T-helper 17 cell (primary cell): Measurements from ENCODE around the gene UXT. TPM values are rescaled to one million over a fixed set of nuclear protein-coding genes. Genes with fewer than 3 reads are reported as not detected.
"Not testable (repeated sequence)": the region's sequence is repeated elsewhere in the genome, so short reads cannot be mapped to it uniquely, and the experiment has no call there.

Experiments used
- ATAC-seq: fragments of 150-1000 bp; cut with Tn5 transposase; 2 replicates; pipeline ENCODE4 v1.10.0; 2021; ENCODE audit warnings: mild to moderate bottlenecking, moderate library complexity
- DNase-seq, 3 donors: peaks; one replicate each; pipeline versions ENCODE4 v3.0.0 to v3.0.0-alpha.2; 2020 to 2021
- H3K9me3 ChIP-seq: one replicate; pipeline ENCODE4 v1.7.0; 2013; ENCODE audit warnings: low read length, mild to moderate bottlenecking; ENCODE audit not compliant: control insufficient read depth, poor library complexity, severe bottlenecking
- H3K27ac Mint-ChIP-seq: one replicate; pipeline ENCODE4 v1.8.0; 2022; ENCODE audit warnings: mild to moderate bottlenecking, moderate library complexity, mixed read lengths
- H3K27me3 Mint-ChIP-seq: one replicate; pipeline ENCODE4 v1.8.0; 2022; ENCODE audit warnings: mixed read lengths
- H3K36me3 Mint-ChIP-seq: one replicate; pipeline ENCODE4 v1.8.0; 2022; ENCODE audit warnings: low read depth, mixed read lengths
- H3K4me1 Mint-ChIP-seq: one replicate; pipeline ENCODE4 v1.8.0; 2022; ENCODE audit warnings: mild to moderate bottlenecking, mixed read lengths
- H3K4me3 Mint-ChIP-seq: one replicate; pipeline ENCODE4 v1.8.0; 2022; ENCODE audit warnings: mild to moderate bottlenecking, moderate library complexity, mixed read lengths
- total RNA-seq, 4 donors: library from RNA in 2 of 4; stranded (reverse) in 2 of 4; gene quantifications; one replicate each; pipeline ENCODE4 v1.2.3 and lab custom pipeline; 2022 to 2026

Gene UXT
- total RNA-seq, 2 donors from 2014 or later = 164 to 185 TPM

- Mint-ChIP-seq H3K27ac (peak overlapping the region; percentile 11), H3K4me3 (peak overlapping the region; percentile 31), H3K36me3 (no peaks in the 10 kb centered on the region), H3K4me1 (peaks cover 6% of the 10 kb centered on the region), H3K27me3 (no peaks in the 10 kb centered on the region)
- DNase-seq (no peak), ATAC-seq (no peak)
- no peaks in the 10 kb centered on the region for H3K9me3 ChIP-seq
Observed at GRCh38 chrX:47620303-47620685, 38.7 kb downstream of the UXT start.

GRCh38 chrX:47619486-47620302 lies 39.3 kb downstream of the UXT start, which contains the start of gene SYN1:
Gene SYN1 (minus strand): TSS chrX:47619857. CDS start chrX:47619728, 129 bp downstream.
- peak within 1 kb of the TSS; percentile 64 for H3K4me3 Mint-ChIP-seq
- no peaks in the 10 kb centered on the region for H3K36me3 Mint-ChIP-seq
- peak within 1 kb of the TSS; percentile 11 for H3K27ac Mint-ChIP-seq
- peaks cover 6% of the 10 kb centered on the region for H3K4me1 Mint-ChIP-seq
- ATAC-seq = peak; percentile 90
- no peaks in the 10 kb centered on the region for H3K27me3 Mint-ChIP-seq
- H3K9me3 ChIP-seq = no peaks in the 10 kb centered on the region
- DNase-seq = peak; percentile 69 to 74 (median 72)

GRCh38 chrX:47618923-47619485 lies 40.0 kb downstream of the UXT start:
- no peaks in the 10 kb centered on the region for H3K27me3 Mint-ChIP-seq
- H3K4me1 Mint-ChIP-seq = peaks cover 4% of the 10 kb centered on the region
- no peak overlapping the region for H3K27ac Mint-ChIP-seq
- H3K36me3 Mint-ChIP-seq = no peaks in the 10 kb centered on the region
- H3K9me3 ChIP-seq = no peaks in the 10 kb centered on the region
- ATAC-seq (no peak), DNase-seq (no peak)
- peak overlapping the region; percentile 64 for H3K4me3 Mint-ChIP-seq

GRCh38 chrX:47614618-47615017 lies 44.4 kb downstream of the UXT start:
- DNase-seq (no peak), ATAC-seq (no peak)
- Mint-ChIP-seq H3K36me3 (no peaks in the 10 kb centered on the region), H3K4me3 (no peak overlapping the region), H3K4me1 (peaks cover 2% of the 10 kb centered on the region), H3K27ac (no peak overlapping the region), H3K27me3 (no peaks in the 10 kb centered on the region)
- no peaks in the 10 kb centered on the region for H3K9me3 ChIP-seq

GRCh38 chrX:47613082-47613481 lies 45.9 kb downstream of the UXT start:
- DNase-seq = no peak
- no peak overlapping the region for H3K27ac Mint-ChIP-seq
- H3K4me1 Mint-ChIP-seq = peaks cover 2% of the 10 kb centered on the region
- no peaks in the 10 kb centered on the region for H3K36me3 Mint-ChIP-seq
- no peak for ATAC-seq
- no peaks in the 10 kb centered on the region for H3K27me3 Mint-ChIP-seq
- H3K4me3 Mint-ChIP-seq = no peak overlapping the region
- no peaks in the 10 kb centered on the region for H3K9me3 ChIP-seq

- Mint-ChIP-seq H3K27me3 (no peaks in the 10 kb centered on the region), H3K27ac (peak overlapping the region; percentile 49), H3K4me3 (no peak overlapping the region), H3K36me3 (no peaks in the 10 kb centered on the region), H3K4me1 (peaks cover 2% of the 10 kb centered on the region)
- H3K9me3 ChIP-seq = no peaks in the 10 kb centered on the region
- no peak for DNase-seq
- no peak for ATAC-seq
Observed at GRCh38 chrX:47612418-47612817, 46.6 kb downstream of the UXT start.

- no peak for DNase-seq
- Mint-ChIP-seq H3K36me3 (no peaks in the 10 kb centered on the region), H3K27ac (peak overlapping the region; percentile 49), H3K27me3 (no peaks in the 10 kb centered on the region), H3K4me1 (peaks cover 2% of the 10 kb centered on the region), H3K4me3 (no peak overlapping the region)
- no peak for ATAC-seq
- H3K9me3 ChIP-seq = no peaks in the 10 kb centered on the region
Observed at GRCh38 chrX:47611926-47612325, 47.1 kb downstream of the UXT start.

GRCh38 chrX:47611489-47611888 lies 47.5 kb downstream of the UXT start:
- no peaks in the 10 kb centered on the region for H3K9me3 ChIP-seq
- Mint-ChIP-seq H3K4me3 (no peak overlapping the region), H3K27ac (no peak overlapping the region), H3K27me3 (no peaks in the 10 kb centered on the region), H3K36me3 (no peaks in the 10 kb centered on the region), H3K4me1 (no peaks in the 10 kb centered on the region)
- ATAC-seq (no peak), DNase-seq (no peak)

GRCh38 chrX:47610511-47610910 lies 48.5 kb downstream of the UXT start:
- H3K9me3 ChIP-seq = no peaks in the 10 kb centered on the region
- no peak for ATAC-seq
- no peak for DNase-seq
- Mint-ChIP-seq H3K27ac (no peak overlapping the region), H3K4me1 (no peaks in the 10 kb centered on the region), H3K27me3 (no peaks in the 10 kb centered on the region), H3K4me3 (no peak overlapping the region), H3K36me3 (no peaks in the 10 kb centered on the region)

- no peak for ATAC-seq
- H3K4me3 Mint-ChIP-seq = no peak overlapping the region
- no peaks in the 10 kb centered on the region for H3K36me3 Mint-ChIP-seq
- H3K4me1 Mint-ChIP-seq = no peaks in the 10 kb centered on the region
- no peaks in the 10 kb centered on the region for H3K9me3 ChIP-seq
- no peak overlapping the region for H3K27ac Mint-ChIP-seq
- DNase-seq = no peak
- H3K27me3 Mint-ChIP-seq = no peaks in the 10 kb centered on the region
Observed at GRCh38 chrX:47608130-47608810, 50.7 kb downstream of the UXT start.

- Mint-ChIP-seq H3K4me1 (no peaks in the 10 kb centered on the region), H3K36me3 (no peaks in the 10 kb centered on the region), H3K27ac (no peak overlapping the region), H3K4me3 (no peak overlapping the region), H3K27me3 (no peaks in the 10 kb centered on the region)
- H3K9me3 ChIP-seq = no peaks in the 10 kb centered on the region
- DNase-seq = no peak
- ATAC-seq = no peak
Observed at GRCh38 chrX:47607091-47607490, 51.9 kb downstream of the UXT start.

- H3K27me3 Mint-ChIP-seq = no peaks in the 10 kb centered on the region
- H3K4me3 Mint-ChIP-seq = no peak overlapping the region
- DNase-seq (no peak), ATAC-seq (no peak)
- H3K4me1 Mint-ChIP-seq = no peaks in the 10 kb centered on the region
- H3K36me3 Mint-ChIP-seq = no peaks in the 10 kb centered on the region
- H3K9me3 ChIP-seq = no peaks in the 10 kb centered on the region
- H3K27ac Mint-ChIP-seq = no peak overlapping the region
Observed at GRCh38 chrX:47605024-47605423, 54.0 kb downstream of the UXT start.

- H3K9me3 ChIP-seq, H3K36me3 Mint-ChIP-seq, H3K4me3 Mint-ChIP-seq, H3K4me1 Mint-ChIP-seq, DNase-seq, H3K27ac Mint-ChIP-seq, H3K27me3 Mint-ChIP-seq, ATAC-seq: not testable (repeated sequence)
Observed at GRCh38 chrX:47603125-47603524, 55.9 kb downstream of the UXT start.
